ENCODE data around the gene TNS3. TPM values are rescaled to one million over a fixed set of nuclear protein-coding genes. Genes with fewer than 3 reads are reported as not detected.

TNS3 gene
- total and polyA plus RNA-seq, 5 donors from 2014 or later = 1.4 TPM; not detected in 4

GRCh38 chr7:47344171-47344955, 237.5 kb downstream of the TNS3 start:
- no peaks in the 10 kb centered on the region for H3K9me3 Mint-ChIP-seq
- Histone ChIP-seq H3K36me3 (ENCODE audit: control insufficient read depth, insufficient read depth, low read length) (no peaks in the 10 kb centered on the region), H3K27me3 (ENCODE audit: control insufficient read depth, insufficient read depth, low read length) (no peaks in the 10 kb centered on the region), H3K4me3 (ENCODE audit: low read depth, low read length) (no peak overlapping the region), H3K9me3 (ENCODE audit: control insufficient read depth in 2 of 2, low read length in 2 of 2) (no peaks in the 10 kb centered on the region), H3K4me1 (ENCODE audit: control insufficient read depth, insufficient read depth, low read length, poor library complexity, severe bottlenecking) (no peaks in the 10 kb centered on the region), H3K27ac (ENCODE audit: insufficient read depth, low read length, poor library complexity, severe bottlenecking) (no peak overlapping the region)
- DNase-seq (no peak), ATAC-seq (ENCODE audit: low read depth in 2 of 2) (no peak)
- H3K27ac Mint-ChIP-seq = no peak overlapping the region
- H3K4me1 Mint-ChIP-seq = no peaks in the 10 kb centered on the region
- no peaks in the 10 kb centered on the region for H3K36me3 Mint-ChIP-seq
- no peak overlapping the region for H3K4me3 Mint-ChIP-seq
- H3K27me3 Mint-ChIP-seq = peaks cover 6% of the 10 kb centered on the region

GRCh38 chr7:47343061-47343455, 238.9 kb downstream of the TNS3 start:
- no peaks in the 10 kb centered on the region for H3K36me3 ChIP-seq (ENCODE audit: control insufficient read depth, insufficient read depth, low read length)
- Mint-ChIP-seq H3K27me3 (peaks cover 6% of the 10 kb centered on the region), H3K27ac (no peak overlapping the region)

GRCh38 chr7:47342296-47343060, 239.4 kb downstream of the TNS3 start:
- no peak overlapping the region for H3K27ac Mint-ChIP-seq
- DNase-seq (no peak), ATAC-seq (ENCODE audit: low read depth in 2 of 2) (no peak)
- no peak overlapping the region for H3K4me3 Mint-ChIP-seq
- peaks cover 6% of the 10 kb centered on the region for H3K27me3 Mint-ChIP-seq
- no peaks in the 10 kb centered on the region for H3K27me3 ChIP-seq (ENCODE audit: control insufficient read depth, insufficient read depth, low read length)
- no peak overlapping the region for H3K4me3 ChIP-seq (ENCODE audit: low read depth, low read length)
- no peaks in the 10 kb centered on the region for H3K36me3 ChIP-seq (ENCODE audit: control insufficient read depth, insufficient read depth, low read length)
- H3K9me3 ChIP-seq (ENCODE audit: control insufficient read depth in 2 of 2, low read length in 2 of 2) = no peaks in the 10 kb centered on the region
- H3K4me1 ChIP-seq (ENCODE audit: control insufficient read depth, insufficient read depth, low read length, poor library complexity, severe bottlenecking) = no peaks in the 10 kb centered on the region
- no peak overlapping the region for H3K27ac ChIP-seq (ENCODE audit: insufficient read depth, low read length, poor library complexity, severe bottlenecking)
- no peaks in the 10 kb centered on the region for H3K9me3 Mint-ChIP-seq
- no peaks in the 10 kb centered on the region for H3K4me1 Mint-ChIP-seq
- no peaks in the 10 kb centered on the region for H3K36me3 Mint-ChIP-seq

More at GRCh38 chr7:47343061-47343455, 238.9 kb downstream of the TNS3 start:
- ATAC-seq (ENCODE audit: low read depth in 2 of 2) (no peak), DNase-seq (no peak)
- no peak overlapping the region for H3K4me3 Mint-ChIP-seq
- H3K27ac ChIP-seq (ENCODE audit: insufficient read depth, low read length, poor library complexity, severe bottlenecking) = no peak overlapping the region
- H3K4me1 ChIP-seq (ENCODE audit: control insufficient read depth, insufficient read depth, low read length, poor library complexity, severe bottlenecking) = no peaks in the 10 kb centered on the region
- H3K27me3 ChIP-seq (ENCODE audit: control insufficient read depth, insufficient read depth, low read length) = no peaks in the 10 kb centered on the region
- no peaks in the 10 kb centered on the region for H3K9me3 Mint-ChIP-seq
- no peaks in the 10 kb centered on the region for H3K4me1 Mint-ChIP-seq
- H3K36me3 Mint-ChIP-seq = no peaks in the 10 kb centered on the region
- no peak overlapping the region for H3K4me3 ChIP-seq (ENCODE audit: low read depth, low read length)
- H3K9me3 ChIP-seq (ENCODE audit: control insufficient read depth in 2 of 2, low read length in 2 of 2) = no peaks in the 10 kb centered on the region

GRCh38 chr7:47340517-47340916, 241.4 kb downstream of the TNS3 start:
- DNase-seq (no peak), ATAC-seq (ENCODE audit: low read depth in 2 of 2) (no peak)
- no peaks in the 10 kb centered on the region for H3K4me1 Mint-ChIP-seq
- no peak overlapping the region for H3K27ac Mint-ChIP-seq
- no peak overlapping the region for H3K27ac ChIP-seq (ENCODE audit: insufficient read depth, low read length, poor library complexity, severe bottlenecking)
- no peak overlapping the region for H3K4me3 Mint-ChIP-seq
- H3K27me3 Mint-ChIP-seq = peaks cover 6% of the 10 kb centered on the region
- H3K27me3 ChIP-seq (ENCODE audit: control insufficient read depth, insufficient read depth, low read length) = no peaks in the 10 kb centered on the region
- H3K4me3 ChIP-seq (ENCODE audit: low read depth, low read length) = no peak overlapping the region
- H3K9me3 ChIP-seq (ENCODE audit: control insufficient read depth in 2 of 2, low read length in 2 of 2) = no peaks in the 10 kb centered on the region
- H3K9me3 Mint-ChIP-seq = no peaks in the 10 kb centered on the region
- H3K4me1 ChIP-seq (ENCODE audit: control insufficient read depth, insufficient read depth, low read length, poor library complexity, severe bottlenecking) = no peaks in the 10 kb centered on the region
- no peaks in the 10 kb centered on the region for H3K36me3 Mint-ChIP-seq
- H3K36me3 ChIP-seq (ENCODE audit: control insufficient read depth, insufficient read depth, low read length) = no peaks in the 10 kb centered on the region

GRCh38 chr7:47338026-47338425, 243.9 kb downstream of the TNS3 start:
- Histone ChIP-seq H3K27me3 (ENCODE audit: control insufficient read depth, insufficient read depth, low read length) (no peaks in the 10 kb centered on the region), H3K9me3 (ENCODE audit: control insufficient read depth in 2 of 2, low read length in 2 of 2) (no peaks in the 10 kb centered on the region), H3K4me1 (ENCODE audit: control insufficient read depth, insufficient read depth, low read length, poor library complexity, severe bottlenecking) (no peaks in the 10 kb centered on the region), H3K36me3 (ENCODE audit: control insufficient read depth, insufficient read depth, low read length) (no peaks in the 10 kb centered on the region), H3K27ac (ENCODE audit: insufficient read depth, low read length, poor library complexity, severe bottlenecking) (no peak overlapping the region), H3K4me3 (ENCODE audit: low read depth, low read length) (no peak overlapping the region)
- H3K27ac Mint-ChIP-seq = no peak overlapping the region
- peaks cover 6% of the 10 kb centered on the region for H3K27me3 Mint-ChIP-seq
- DNase-seq (no peak), ATAC-seq (ENCODE audit: low read depth in 2 of 2) (no peak)
- no peaks in the 10 kb centered on the region for H3K4me1 Mint-ChIP-seq
- no peaks in the 10 kb centered on the region for H3K36me3 Mint-ChIP-seq
- no peaks in the 10 kb centered on the region for H3K9me3 Mint-ChIP-seq
- H3K4me3 Mint-ChIP-seq = no peak overlapping the region

GRCh38 chr7:47337531-47337930, 244.4 kb downstream of the TNS3 start:
- Histone ChIP-seq H3K9me3 (ENCODE audit: control insufficient read depth in 2 of 2, low read length in 2 of 2) (no peaks in the 10 kb centered on the region), H3K27me3 (ENCODE audit: control insufficient read depth, insufficient read depth, low read length) (no peaks in the 10 kb centered on the region), H3K4me3 (ENCODE audit: low read depth, low read length) (no peak overlapping the region), H3K36me3 (ENCODE audit: control insufficient read depth, insufficient read depth, low read length) (no peaks in the 10 kb centered on the region), H3K27ac (ENCODE audit: insufficient read depth, low read length, poor library complexity, severe bottlenecking) (no peak overlapping the region), H3K4me1 (ENCODE audit: control insufficient read depth, insufficient read depth, low read length, poor library complexity, severe bottlenecking) (no peaks in the 10 kb centered on the region)
- Mint-ChIP-seq H3K4me1 (no peaks in the 10 kb centered on the region), H3K27ac (no peak overlapping the region), H3K36me3 (no peaks in the 10 kb centered on the region), H3K9me3 (no peaks in the 10 kb centered on the region), H3K4me3 (no peak overlapping the region), H3K27me3 (peaks cover 6% of the 10 kb centered on the region)
- DNase-seq (no peak), ATAC-seq (ENCODE audit: low read depth in 2 of 2) (no peak)

GRCh38 chr7:47336472-47337425, 245.2 kb downstream of the TNS3 start:
- ATAC-seq (ENCODE audit: low read depth in 2 of 2) (no peak), DNase-seq (no peak)
- H3K4me3 ChIP-seq (ENCODE audit: low read depth, low read length) = no peak overlapping the region
- no peaks in the 10 kb centered on the region for H3K9me3 ChIP-seq (ENCODE audit: control insufficient read depth in 2 of 2, low read length in 2 of 2)
- no peak overlapping the region for H3K27ac Mint-ChIP-seq
- no peak overlapping the region for H3K4me3 Mint-ChIP-seq
- H3K36me3 Mint-ChIP-seq = no peaks in the 10 kb centered on the region
- H3K4me1 ChIP-seq (ENCODE audit: control insufficient read depth, insufficient read depth, low read length, poor library complexity, severe bottlenecking) = no peaks in the 10 kb centered on the region
- no peaks in the 10 kb centered on the region for H3K36me3 ChIP-seq (ENCODE audit: control insufficient read depth, insufficient read depth, low read length)
- H3K4me1 Mint-ChIP-seq = no peaks in the 10 kb centered on the region
- H3K27me3 Mint-ChIP-seq = peaks cover 6% of the 10 kb centered on the region
- no peaks in the 10 kb centered on the region for H3K27me3 ChIP-seq (ENCODE audit: control insufficient read depth, insufficient read depth, low read length)
- no peak overlapping the region for H3K27ac ChIP-seq (ENCODE audit: insufficient read depth, low read length, poor library complexity, severe bottlenecking)
- no peaks in the 10 kb centered on the region for H3K9me3 Mint-ChIP-seq

All from CD4-positive, CD25-positive, alpha-beta regulatory T cell (primary cell).